Kasumi-1 (cell line): ENCODE measurements around the gene GREB1L.
"Not testable (repeated sequence)": the region's sequence is repeated elsewhere in the genome, so short reads cannot be mapped to it uniquely, and the experiment has no call there.

Experiments used
- DNase-seq, 2 experiments: peaks; one replicate each; lab custom pipeline; 2025; lab: John Stamatoyannopoulos, UW

The GREB1L gene

DNA sequence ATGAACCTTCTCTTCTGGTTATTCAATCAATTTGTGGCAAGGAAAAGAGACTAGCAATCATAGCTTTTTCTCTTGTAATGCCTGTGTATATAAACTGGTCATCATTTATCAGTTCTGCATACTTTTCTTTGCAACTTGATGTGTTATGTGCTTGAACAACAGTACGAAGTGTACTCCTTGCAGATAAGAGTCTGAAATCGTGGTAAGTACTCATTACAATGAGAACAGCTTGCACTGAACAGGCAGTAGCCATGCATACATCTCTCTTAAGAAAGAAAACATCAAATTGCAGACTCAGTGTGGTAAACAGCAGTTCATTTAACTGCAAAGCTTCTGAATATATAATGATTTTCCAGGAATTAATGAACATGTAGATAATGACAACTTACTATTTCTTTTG, 64.3 kb downstream of the GREB1L start:
- DNase-seq, result no peak

- DNase-seq, result no peak
These were observed 65.5 kb downstream of the GREB1L start for GRCh38 chr18:21307578-21307977.

GRCh38 chr18:21309248-21309647, 67.2 kb downstream of the GREB1L start:
- DNase-seq, result no peak

- not testable (repeated sequence) for DNase-seq
These were observed 69.9 kb downstream of the GREB1L start for GRCh38 chr18:21311980-21312379.

DNA sequence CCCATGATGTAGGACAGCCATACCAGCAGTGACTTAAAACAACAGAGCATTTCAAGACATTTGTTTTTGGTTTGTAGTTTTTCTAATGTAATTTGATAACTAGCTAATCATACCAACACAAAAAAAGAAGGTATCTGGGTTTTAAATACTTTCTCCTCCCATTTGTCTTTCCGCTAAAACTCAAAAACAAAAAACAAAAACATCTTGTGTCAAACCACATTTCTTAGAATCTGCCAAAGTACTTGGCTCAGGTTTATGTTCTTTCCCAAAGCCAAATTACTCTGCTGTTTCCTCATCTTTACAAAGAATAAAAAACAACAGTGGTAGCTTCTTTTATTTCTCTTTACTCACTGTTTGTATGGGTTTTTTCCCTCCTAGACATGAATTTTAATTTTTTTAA, 71.5 kb downstream of the GREB1L start:
- DNase-seq, result no peak

DNA sequence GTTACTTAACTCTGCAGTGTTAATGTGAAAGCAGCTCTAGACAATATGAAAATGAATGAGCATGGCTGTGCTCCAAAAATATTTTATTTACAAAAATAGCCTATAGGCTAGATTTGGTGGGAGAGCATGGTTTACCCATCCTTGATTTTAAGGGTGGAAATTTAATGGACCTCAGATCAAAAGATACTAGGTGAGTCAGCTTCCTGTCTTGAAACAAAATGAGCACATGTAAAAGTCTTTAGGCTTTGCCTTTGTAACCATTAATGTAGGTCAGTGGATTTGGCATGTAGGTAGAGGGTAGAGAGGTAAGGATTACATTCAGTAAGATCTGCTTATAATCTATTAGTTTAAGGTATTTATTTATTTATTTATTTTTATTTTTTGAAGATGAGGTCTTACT, 72.7 kb downstream of the GREB1L start:
- DNase-seq, result no peak

- DNase-seq, result not testable (repeated sequence)
These were observed 73.1 kb downstream of the GREB1L start for GRCh38 chr18:21315126-21315525.

- no peak for DNase-seq
These were observed 73.7 kb downstream of the GREB1L start for GRCh38 chr18:21315741-21316197.

- no peak for DNase-seq
These were observed 74.3 kb downstream of the GREB1L start for GRCh38 chr18:21316296-21316695.

DNA sequence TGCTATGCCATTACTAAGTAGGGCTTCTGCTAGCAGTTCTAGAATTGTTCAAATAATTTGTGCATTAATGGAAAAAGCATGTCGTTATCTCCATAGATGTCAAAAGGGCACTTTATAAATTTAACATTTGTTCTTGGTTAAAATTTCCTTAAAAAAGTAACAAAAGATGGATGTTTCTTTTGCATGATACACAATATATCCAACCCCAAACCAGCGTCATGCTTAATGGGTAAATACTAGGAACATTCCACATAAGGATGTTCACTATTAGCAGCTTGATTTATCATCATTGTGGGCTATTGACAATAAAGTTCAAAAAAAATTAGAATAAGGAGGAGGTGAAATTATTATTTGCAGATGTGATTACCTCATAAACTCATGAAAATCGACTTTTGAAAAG, 79.7 kb downstream of the GREB1L start:
- no peak for DNase-seq

DNA sequence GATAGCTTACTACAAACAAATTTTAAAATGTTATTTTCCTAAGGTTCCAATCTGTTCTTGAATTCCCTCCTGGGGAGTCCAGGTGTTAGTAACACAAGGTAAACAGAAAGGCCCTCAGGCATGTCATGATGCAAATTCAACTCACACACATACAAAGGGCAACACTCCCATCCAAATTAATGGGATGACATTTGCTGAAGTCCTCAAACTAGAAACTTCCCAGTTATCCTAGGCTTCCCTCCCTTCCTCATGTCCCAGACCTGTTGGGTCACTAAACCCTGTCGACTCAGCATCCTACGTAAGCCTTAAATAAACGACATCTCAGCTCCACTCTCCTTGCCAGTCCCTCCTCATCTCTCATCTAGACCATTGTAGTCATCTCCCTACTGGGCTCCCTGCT, 85.1 kb downstream of the GREB1L start:
- no peak for DNase-seq

DNA sequence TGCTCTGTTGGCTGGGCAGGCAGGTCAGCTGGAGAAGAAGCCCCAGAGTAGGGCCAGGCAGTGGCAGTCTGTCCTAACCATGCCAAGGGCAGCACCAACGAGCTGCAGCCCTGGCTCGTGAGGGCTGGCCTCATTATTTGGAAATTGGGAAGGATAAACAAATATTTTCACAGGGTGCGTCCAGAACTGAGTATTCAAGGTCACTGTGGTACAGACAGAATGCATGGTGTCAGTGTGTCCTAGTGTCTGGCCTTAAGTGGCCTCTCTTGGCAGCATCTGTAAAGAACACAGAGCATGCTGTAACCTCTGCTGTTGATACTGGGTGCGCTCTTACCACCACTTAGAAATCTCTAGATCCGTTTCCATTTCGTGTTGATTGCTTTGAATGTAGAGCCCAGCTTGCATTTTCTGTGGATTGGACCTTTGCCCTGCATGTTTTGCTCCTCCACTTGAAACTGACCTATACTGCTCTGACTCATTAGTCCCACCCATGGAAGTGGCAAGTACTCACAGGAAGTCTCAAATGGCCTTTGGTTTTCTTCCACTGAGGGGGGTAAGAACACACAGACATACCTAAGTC, 88.2 kb downstream of the GREB1L start:
- DNase-seq, result no peak

GRCh38 chr18:21331065-21331464, 89.0 kb downstream of the GREB1L start:
- DNase-seq, result no peak

GRCh38 chr18:21335927-21336488, 94.0 kb downstream of the GREB1L start:
- no peak for DNase-seq

DNA sequence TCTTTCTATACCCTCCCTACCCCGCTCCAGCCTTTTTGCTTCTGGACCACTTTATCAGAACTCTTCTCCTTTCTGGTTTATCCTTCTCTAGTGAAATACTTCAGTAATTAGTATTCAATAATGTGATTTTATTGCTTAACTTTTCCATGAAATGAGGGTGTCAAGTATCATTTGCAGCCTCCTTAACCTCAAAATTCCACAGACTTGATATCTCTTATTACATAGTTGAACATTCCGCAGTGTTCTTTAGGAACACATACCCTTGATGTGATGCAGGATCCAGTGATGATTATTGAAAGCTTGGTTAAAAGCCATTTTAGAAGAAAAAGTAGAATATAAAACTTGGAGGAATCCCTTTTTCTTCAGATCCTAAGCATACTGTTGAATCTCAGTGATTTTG, 94.8 kb downstream of the GREB1L start:
- no peak for DNase-seq

GRCh38 chr18:21341141-21341540, 99.1 kb downstream of the GREB1L start:
- peak in 1 of 2 experiments; percentile 16 for DNase-seq

DNA sequence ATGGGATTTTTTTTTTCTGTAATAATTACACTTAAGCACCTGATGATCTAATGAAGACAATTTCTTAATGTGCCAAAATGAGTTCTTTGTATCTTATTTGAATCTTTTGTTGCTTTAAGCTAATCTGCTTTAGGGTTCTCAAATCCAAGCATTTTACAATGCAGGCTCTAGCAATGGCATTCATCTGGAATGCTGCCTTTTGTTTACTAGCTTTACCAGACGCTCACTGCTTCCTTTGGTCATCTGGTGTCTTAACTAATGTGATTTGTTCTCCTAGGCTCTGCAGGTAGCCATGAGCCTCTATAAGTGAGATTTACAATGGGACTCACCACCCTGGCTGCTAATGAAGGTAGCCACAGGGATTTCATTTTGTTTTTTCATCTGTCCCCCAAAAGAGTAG, 100.3 kb downstream of the GREB1L start:
- no peak for DNase-seq

- DNase-seq, result no peak
These were observed 102.8 kb downstream of the GREB1L start for GRCh38 chr18:21344860-21345259.

- DNase-seq, result no peak
These were observed 103.8 kb downstream of the GREB1L start for GRCh38 chr18:21345840-21346239.

- no peak for DNase-seq
These were observed 117.7 kb downstream of the GREB1L start for GRCh38 chr18:21359746-21360145.

- DNase-seq, result no peak
These were observed 119.4 kb downstream of the GREB1L start for GRCh38 chr18:21361307-21361880.

DNA sequence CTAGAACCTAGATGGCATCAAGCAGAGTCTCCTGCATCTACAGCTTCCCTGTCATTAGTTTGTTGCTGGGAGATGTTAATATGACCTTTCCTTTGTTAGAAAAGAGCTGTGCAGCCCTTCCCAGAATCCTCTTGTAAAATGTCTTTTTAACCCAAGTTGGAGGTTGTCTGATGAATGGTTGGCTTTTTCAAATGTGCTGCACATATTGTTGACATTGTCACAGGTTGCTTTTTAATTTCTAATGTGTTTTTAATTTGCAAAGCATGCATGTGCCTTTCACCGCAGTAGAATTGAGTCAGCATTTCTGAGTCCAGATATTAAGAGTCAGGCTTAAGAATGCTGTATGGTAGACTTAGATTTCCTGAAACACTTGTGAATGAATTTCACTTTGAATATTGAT, 120.8 kb downstream of the GREB1L start:
- no peak for DNase-seq

- DNase-seq, result no peak
These were observed 121.3 kb downstream of the GREB1L start for GRCh38 chr18:21363348-21363747.

DNA sequence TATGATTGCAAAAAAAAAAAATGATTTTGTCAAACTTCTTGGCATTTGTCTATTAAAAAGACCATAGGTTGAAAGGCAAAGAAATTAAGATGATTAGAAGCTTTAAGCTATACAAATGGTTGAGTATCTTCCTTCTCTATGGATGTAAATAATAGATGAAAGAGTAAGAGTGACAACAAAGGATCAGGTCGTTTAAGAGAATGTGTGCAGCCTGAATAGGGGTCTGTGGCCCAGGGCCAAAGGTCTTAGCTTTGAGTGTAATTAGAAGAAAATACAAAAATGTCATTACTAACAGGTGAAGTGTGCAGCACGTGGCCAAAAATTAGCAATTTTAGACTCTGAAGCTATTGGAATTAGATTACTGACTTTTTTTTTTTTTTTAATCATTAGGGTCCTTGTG, 122.4 kb downstream of the GREB1L start:
- DNase-seq, result no peak
